ENCODE measurements around the gene CAMK1D.

The CAMK1D gene

GRCh38 chr10:12701696-12702095 is 352.3 kb downstream of the CAMK1D start:
- Histone ChIP-seq H3K9me3 (ENCODE audit: control insufficient read depth in 2 of 2, low read length in 2 of 2) (no peaks in the 10 kb centered on the region), H3K27ac (ENCODE audit: low read length) (no peak overlapping the region), H3K36me3 (ENCODE audit: control insufficient read depth in 2 of 2, insufficient read depth in 2 of 2, low read length in 2 of 2) (no peaks in the 10 kb centered on the region), H3K9ac (ENCODE audit: low read length in 2 of 2) (no peak overlapping the region), H3K4me1 (ENCODE audit: control insufficient read depth, insufficient read depth, low read length) (peaks cover 47% of the 10 kb centered on the region), H3K4me3 (ENCODE audit: low read length in 2 of 2) (no peak overlapping the region), H3K27me3 (ENCODE audit: control insufficient read depth in 1 of 2, insufficient read depth in 2 of 2, low read length in 2 of 2) (no peaks in the 10 kb centered on the region)

- no peak overlapping the region for H3K9ac ChIP-seq (ENCODE audit: low read length in 2 of 2)
- no peaks in the 10 kb centered on the region for H3K9me3 ChIP-seq (ENCODE audit: control insufficient read depth in 2 of 2, low read length in 2 of 2)
- H3K4me3 ChIP-seq (ENCODE audit: low read length in 2 of 2), result no peak overlapping the region
- H3K27ac ChIP-seq (ENCODE audit: low read length), result no peak overlapping the region
- H3K36me3 ChIP-seq (ENCODE audit: control insufficient read depth in 2 of 2, insufficient read depth in 2 of 2, low read length in 2 of 2), result no peaks in the 10 kb centered on the region
- H3K4me1 ChIP-seq (ENCODE audit: control insufficient read depth, insufficient read depth, low read length), result peaks cover 50% of the 10 kb centered on the region
- H3K27me3 ChIP-seq (ENCODE audit: control insufficient read depth in 1 of 2, insufficient read depth in 2 of 2, low read length in 2 of 2), result no peaks in the 10 kb centered on the region
Measured at GRCh38 chr10:12702215-12702770, 352.9 kb downstream of the CAMK1D start.

- no peak overlapping the region for H3K4me3 ChIP-seq (ENCODE audit: low read length in 2 of 2)
- H3K27me3 ChIP-seq (ENCODE audit: control insufficient read depth in 1 of 2, insufficient read depth in 2 of 2, low read length in 2 of 2), result no peaks in the 10 kb centered on the region
- H3K27ac ChIP-seq (ENCODE audit: low read length), result no peak overlapping the region
- no peak overlapping the region for H3K9ac ChIP-seq (ENCODE audit: low read length in 2 of 2)
- no peaks in the 10 kb centered on the region for H3K36me3 ChIP-seq (ENCODE audit: control insufficient read depth in 2 of 2, insufficient read depth in 2 of 2, low read length in 2 of 2)
- peaks cover 57% of the 10 kb centered on the region for H3K4me1 ChIP-seq (ENCODE audit: control insufficient read depth, insufficient read depth, low read length)
- H3K9me3 ChIP-seq (ENCODE audit: control insufficient read depth in 2 of 2, low read length in 2 of 2), result no peaks in the 10 kb centered on the region
Measured at GRCh38 chr10:12703126-12703525, 353.8 kb downstream of the CAMK1D start.

- Histone ChIP-seq H3K36me3 (ENCODE audit: control insufficient read depth in 2 of 2, insufficient read depth in 2 of 2, low read length in 2 of 2) (no peaks in the 10 kb centered on the region), H3K27me3 (ENCODE audit: control insufficient read depth in 1 of 2, insufficient read depth in 2 of 2, low read length in 2 of 2) (no peaks in the 10 kb centered on the region), H3K9ac (ENCODE audit: low read length in 2 of 2) (no peak overlapping the region), H3K4me1 (ENCODE audit: control insufficient read depth, insufficient read depth, low read length) (peaks cover 64% of the 10 kb centered on the region), H3K9me3 (ENCODE audit: control insufficient read depth in 2 of 2, low read length in 2 of 2) (no peaks in the 10 kb centered on the region), H3K27ac (ENCODE audit: low read length) (no peak overlapping the region), H3K4me3 (ENCODE audit: low read length in 2 of 2) (no peak overlapping the region)
Measured at GRCh38 chr10:12703813-12704212, 354.5 kb downstream of the CAMK1D start.

GRCh38 chr10:12704488-12704887 is 355.1 kb downstream of the CAMK1D start:
- Histone ChIP-seq H3K9ac (ENCODE audit: low read length in 2 of 2) (no peak overlapping the region), H3K4me3 (ENCODE audit: low read length in 2 of 2) (no peak overlapping the region), H3K27ac (ENCODE audit: low read length) (no peak overlapping the region), H3K36me3 (ENCODE audit: control insufficient read depth in 2 of 2, insufficient read depth in 2 of 2, low read length in 2 of 2) (no peaks in the 10 kb centered on the region), H3K27me3 (ENCODE audit: control insufficient read depth in 1 of 2, insufficient read depth in 2 of 2, low read length in 2 of 2) (no peaks in the 10 kb centered on the region), H3K9me3 (ENCODE audit: control insufficient read depth in 2 of 2, low read length in 2 of 2) (no peaks in the 10 kb centered on the region), H3K4me1 (ENCODE audit: control insufficient read depth, insufficient read depth, low read length) (peaks cover 63% of the 10 kb centered on the region)

- Histone ChIP-seq H3K36me3 (ENCODE audit: control insufficient read depth in 2 of 2, insufficient read depth in 2 of 2, low read length in 2 of 2) (no peaks in the 10 kb centered on the region), H3K4me3 (ENCODE audit: low read length in 2 of 2) (no peak overlapping the region), H3K9me3 (ENCODE audit: control insufficient read depth in 2 of 2, low read length in 2 of 2) (no peaks in the 10 kb centered on the region), H3K9ac (ENCODE audit: low read length in 2 of 2) (no peak overlapping the region), H3K4me1 (ENCODE audit: control insufficient read depth, insufficient read depth, low read length) (peaks cover 57% of the 10 kb centered on the region), H3K27ac (ENCODE audit: low read length) (peak overlapping the region; percentile 94), H3K27me3 (ENCODE audit: control insufficient read depth in 1 of 2, insufficient read depth in 2 of 2, low read length in 2 of 2) (no peaks in the 10 kb centered on the region)
Measured at GRCh38 chr10:12705943-12706342, 356.6 kb downstream of the CAMK1D start.

- peak overlapping the region; percentile 94 for H3K27ac ChIP-seq (ENCODE audit: low read length)
- peaks cover 51% of the 10 kb centered on the region for H3K4me1 ChIP-seq (ENCODE audit: control insufficient read depth, insufficient read depth, low read length)
- no peaks in the 10 kb centered on the region for H3K36me3 ChIP-seq (ENCODE audit: control insufficient read depth in 2 of 2, insufficient read depth in 2 of 2, low read length in 2 of 2)
- H3K9ac ChIP-seq (ENCODE audit: low read length in 2 of 2), result peak overlapping the region in 1 of 2 donors; percentile 42
- no peaks in the 10 kb centered on the region for H3K9me3 ChIP-seq (ENCODE audit: control insufficient read depth in 2 of 2, low read length in 2 of 2)
- peak overlapping the region in 1 of 2 donors; percentile 40 for H3K4me3 ChIP-seq (ENCODE audit: low read length in 2 of 2)
- H3K27me3 ChIP-seq (ENCODE audit: control insufficient read depth in 1 of 2, insufficient read depth in 2 of 2, low read length in 2 of 2), result no peaks in the 10 kb centered on the region
Measured at GRCh38 chr10:12707461-12708185, 358.3 kb downstream of the CAMK1D start.

- H3K4me1 ChIP-seq (ENCODE audit: control insufficient read depth, insufficient read depth, low read length), result peaks cover 47% of the 10 kb centered on the region
Measured at GRCh38 chr10:12709000-12709401, 359.7 kb downstream of the CAMK1D start.

GRCh38 chr10:12709521-12709963 is 360.2 kb downstream of the CAMK1D start:
- H3K27me3 ChIP-seq (ENCODE audit: control insufficient read depth in 1 of 2, insufficient read depth in 2 of 2, low read length in 2 of 2), result no peaks in the 10 kb centered on the region
- no peaks in the 10 kb centered on the region for H3K36me3 ChIP-seq (ENCODE audit: control insufficient read depth in 2 of 2, insufficient read depth in 2 of 2, low read length in 2 of 2)
- H3K4me3 ChIP-seq (ENCODE audit: low read length in 2 of 2), result peak overlapping the region; percentile 8 to 11
- H3K27ac ChIP-seq (ENCODE audit: low read length), result peak overlapping the region; percentile 94
- peaks cover 47% of the 10 kb centered on the region for H3K4me1 ChIP-seq (ENCODE audit: control insufficient read depth, insufficient read depth, low read length)
- H3K9me3 ChIP-seq (ENCODE audit: control insufficient read depth in 2 of 2, low read length in 2 of 2), result no peaks in the 10 kb centered on the region
- H3K9ac ChIP-seq (ENCODE audit: low read length in 2 of 2), result peak overlapping the region in 1 of 2 donors; percentile 37

More at GRCh38 chr10:12709000-12709401, 359.7 kb downstream of the CAMK1D start:
- Histone ChIP-seq H3K4me3 (ENCODE audit: low read length in 2 of 2) (peak overlapping the region; percentile 8 to 11), H3K27ac (ENCODE audit: low read length) (peak overlapping the region; percentile 94), H3K27me3 (ENCODE audit: control insufficient read depth in 1 of 2, insufficient read depth in 2 of 2, low read length in 2 of 2) (no peaks in the 10 kb centered on the region), H3K36me3 (ENCODE audit: control insufficient read depth in 2 of 2, insufficient read depth in 2 of 2, low read length in 2 of 2) (no peaks in the 10 kb centered on the region), H3K9me3 (ENCODE audit: control insufficient read depth in 2 of 2, low read length in 2 of 2) (no peaks in the 10 kb centered on the region), H3K9ac (ENCODE audit: low read length in 2 of 2) (peak overlapping the region in 1 of 2 donors; percentile 42)

- peaks cover 47% of the 10 kb centered on the region for H3K4me1 ChIP-seq (ENCODE audit: control insufficient read depth, insufficient read depth, low read length)
- no peak overlapping the region for H3K4me3 ChIP-seq (ENCODE audit: low read length in 2 of 2)
- H3K9ac ChIP-seq (ENCODE audit: low read length in 2 of 2), result no peak overlapping the region
- H3K36me3 ChIP-seq (ENCODE audit: control insufficient read depth in 2 of 2, insufficient read depth in 2 of 2, low read length in 2 of 2), result no peaks in the 10 kb centered on the region
- no peaks in the 10 kb centered on the region for H3K9me3 ChIP-seq (ENCODE audit: control insufficient read depth in 2 of 2, low read length in 2 of 2)
- peak overlapping the region; percentile 94 for H3K27ac ChIP-seq (ENCODE audit: low read length)
- no peaks in the 10 kb centered on the region for H3K27me3 ChIP-seq (ENCODE audit: control insufficient read depth in 1 of 2, insufficient read depth in 2 of 2, low read length in 2 of 2)
Measured at GRCh38 chr10:12710157-12710556, 360.8 kb downstream of the CAMK1D start.

Measured in stomach smooth muscle (tissue), 2 donors.